Astrocyte of the spinal cord (primary cell): ENCODE results near the gene HLA-C.
"Not testable (repeated sequence)": the region's sequence is repeated elsewhere in the genome, so short reads cannot be mapped to it uniquely, and the experiment has no call there.

Experiments used
- DNase-seq: peaks from one replicate; pipeline ENCODE4 v3.0.0; 2011; ENCODE audit warnings: low read depth, low spot score
- H3K4me3 ChIP-seq: 2 replicates; pipeline ENCODE4 v1.5.1; 2011; ENCODE audit warnings: low read depth, mild to moderate bottlenecking, low read length, moderate library complexity
- CTCF ChIP-seq: IDR thresholded peaks from 2 replicates; pipeline ENCODE4 v1.5.1; 2012; ENCODE audit warnings: low read depth, mild to moderate bottlenecking, low read length, inconsistent platforms
- in situ Hi-C: cut with HindIII; loops from 2 replicates; pipeline ENCODE4 v1.10.0; 2017; ENCODE audit warnings: low sequenced_read_pairs

The HLA-C gene

GRCh38 chr6:31243508-31243907 is 28.4 kb downstream of the HLA-C start:
- in situ Hi-C loops = no loop called here

GRCh38 chr6:31239854-31240253 is 32.0 kb downstream of the HLA-C start:
- in situ Hi-C loops = no loop called here
- no peak overlapping the region for H3K4me3 ChIP-seq
- TF ChIP-seq CTCF = no peak
- DNase-seq = no peak

More at GRCh38 chr6:31243508-31243907, 28.4 kb downstream of the HLA-C start:
- TF ChIP-seq CTCF = no peak
- DNase-seq = no peak
- no peak overlapping the region for H3K4me3 ChIP-seq

GRCh38 chr6:31234101-31234500 is 37.8 kb downstream of the HLA-C start:
- in situ Hi-C loops, H3K4me3 ChIP-seq, DNase-seq: not testable (repeated sequence)

GRCh38 chr6:31228476-31228875 is 43.4 kb downstream of the HLA-C start:
- no peak overlapping the region for H3K4me3 ChIP-seq
- DNase-seq = no peak
- TF ChIP-seq CTCF = no peak
- in situ Hi-C loops = no loop called here

- no peak for DNase-seq
- TF ChIP-seq CTCF = no peak
- H3K4me3 ChIP-seq = no peak overlapping the region
- in situ Hi-C loops = no loop called here
Observed at GRCh38 chr6:31227143-31227542, 44.7 kb downstream of the HLA-C start.

- in situ Hi-C loops = no loop called here
- no peak overlapping the region for H3K4me3 ChIP-seq
- no peak for DNase-seq
- TF ChIP-seq CTCF = no peak
Observed at GRCh38 chr6:31225735-31226134, 46.2 kb downstream of the HLA-C start.

GRCh38 chr6:31222496-31222895 is 49.4 kb downstream of the HLA-C start:
- no peak for TF ChIP-seq CTCF
- in situ Hi-C loops = no loop called here
- no peak overlapping the region for H3K4me3 ChIP-seq
- no peak for DNase-seq
